Tibial nerve (tissue), 4 donors: ENCODE data around the gene SULF2.

Experiments
- CTCF ChIP-seq, 5 experiments: fragments of 200-600 bp in 3 of 5; fragments of 450-650 bp in 2 of 5; sonication (generic) in 3 of 5; IDR thresholded peaks; one replicate each; pipeline ENCODE4 v1.5.1; 2016 to 2019; ENCODE audit warnings: antibody characterized with exemption in 5 of 5, mild to moderate bottlenecking in 3 of 5, moderate library complexity in 2 of 5
- EP300 ChIP-seq, 2 donors: sonication (generic); formaldehyde crosslinking; IDR thresholded peaks; one replicate each; pipeline ENCODE4 v1.6.1; 2017; ENCODE audit warnings: antibody characterized with exemption in 2 of 2, mild to moderate bottlenecking in 1 of 2
- POLR2A ChIP-seq, 2 donors: fragments of 450-650 bp; IDR thresholded peaks; one replicate each; pipeline ENCODE4 v1.6.1; 2017; ENCODE audit warnings: antibody characterized with exemption in 2 of 2, mild to moderate bottlenecking in 2 of 2, moderate library complexity in 2 of 2

GRCh38 chr20:47818016-47818415 lies 32.7 kb upstream of the SULF2 start:
- TF ChIP-seq POLR2A (IDR thresholded peaks at IDR 0.05), result no peak
- no peak for TF ChIP-seq CTCF (IDR thresholded peaks at IDR 0.05)
- no peak for TF ChIP-seq EP300 (IDR thresholded peaks at IDR 0.05)
